Activated T-helper 9 cell treated with anti-CD3 and anti-CD28 coated beads, Interleukin-2, amount 50 U/mL, for 16 hours (primary cell): ENCODE results near the gene MYRIP.
"Not testable (repeated sequence)": the region's sequence is repeated elsewhere in the genome, so short reads cannot be mapped to it uniquely, and the experiment has no call there.

ENCODE experiments used
- DNase-seq: peaks from one replicate; pipeline ENCODE4 v3.0.0-alpha.2; 2020; ENCODE audit warnings: low read depth

MYRIP gene

GRCh38 chr3:39808467-39809180 is 785 bp upstream of the MYRIP start:
- DNase-seq: no peak

DNA sequence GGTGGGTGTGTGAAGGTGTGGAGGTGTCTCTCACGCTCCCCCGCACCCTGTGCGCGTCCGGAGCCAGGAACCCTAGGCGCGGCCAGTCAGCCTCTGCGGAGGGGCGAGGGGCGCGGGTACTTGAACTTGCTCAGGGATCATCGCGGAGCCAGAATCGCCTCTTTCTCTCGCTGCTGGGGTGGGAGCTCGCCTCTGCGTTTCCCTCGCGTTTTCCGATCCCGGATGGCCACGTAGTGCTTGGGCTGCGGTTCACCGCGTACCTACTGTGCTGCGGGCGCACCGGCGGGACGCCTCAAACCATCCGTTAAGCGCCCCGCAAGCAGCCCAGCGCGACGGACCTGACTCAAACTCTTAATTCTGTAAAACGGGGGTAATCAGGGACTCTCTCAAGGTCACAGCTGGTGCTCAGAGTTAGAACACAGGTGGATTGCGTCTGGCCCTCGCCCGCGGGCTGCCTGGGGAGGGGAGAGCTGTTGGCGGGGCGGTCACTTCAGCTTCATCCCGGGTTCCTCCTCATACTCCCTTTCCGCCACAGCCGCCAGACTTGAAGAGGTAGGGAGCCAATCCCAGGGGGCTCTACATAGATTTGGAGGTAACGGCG is 686 bp downstream of the MYRIP start:
- no peak for DNase-seq

DNA sequence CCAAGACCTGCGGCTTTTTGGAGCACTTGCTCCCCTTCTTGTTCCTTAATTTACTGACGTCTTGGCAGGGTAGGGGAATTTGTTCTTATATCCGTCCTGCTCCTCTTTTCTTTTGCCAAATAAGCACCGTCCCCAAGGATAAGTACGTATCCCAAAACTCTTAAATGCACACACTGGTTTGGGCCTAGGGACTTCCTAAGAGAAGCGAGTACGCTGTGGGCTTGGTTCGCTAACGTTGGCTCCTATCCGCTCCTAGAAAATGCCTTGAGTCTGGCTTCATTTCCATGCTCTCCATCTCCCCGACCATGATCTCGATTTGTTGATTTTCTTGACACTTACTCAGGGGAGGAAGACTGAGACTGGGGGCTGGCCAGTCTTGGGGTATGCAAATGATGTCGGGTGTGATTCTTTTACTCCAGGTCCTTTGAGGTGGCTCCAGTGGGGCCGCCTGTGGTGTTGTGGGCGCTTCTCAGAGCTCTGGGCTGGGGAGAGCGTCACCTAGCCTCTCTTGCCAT is 1.3 kb downstream of the MYRIP start:
- DNase-seq: no peak

GRCh38 chr3:39811561-39811960 is 2.2 kb downstream of the MYRIP start:
- DNase-seq: no peak

- no peak for DNase-seq
Measured at GRCh38 chr3:39812537-39812936, 3.1 kb downstream of the MYRIP start.

DNA sequence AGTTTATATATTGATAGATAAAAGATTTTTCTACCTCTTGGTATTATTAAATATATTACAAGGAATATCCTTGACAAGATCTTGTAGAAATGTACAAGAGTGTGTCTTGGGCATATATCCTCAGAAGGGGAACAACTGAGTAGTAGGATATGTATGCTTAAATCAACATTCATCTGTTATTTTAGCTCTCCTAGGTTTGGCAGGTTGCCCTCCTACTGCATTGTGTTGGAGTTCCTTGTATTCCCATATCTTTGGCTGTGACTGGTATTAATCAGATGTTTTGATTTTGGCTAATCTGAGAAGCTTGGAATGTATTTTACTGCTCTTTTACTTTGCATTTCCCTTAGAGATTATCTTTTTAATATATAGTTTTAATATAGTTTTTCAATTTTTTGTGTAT is 4.6 kb downstream of the MYRIP start:
- DNase-seq: no peak

GRCh38 chr3:39819899-39820298 is 10.5 kb downstream of the MYRIP start:
- DNase-seq: no peak

DNA sequence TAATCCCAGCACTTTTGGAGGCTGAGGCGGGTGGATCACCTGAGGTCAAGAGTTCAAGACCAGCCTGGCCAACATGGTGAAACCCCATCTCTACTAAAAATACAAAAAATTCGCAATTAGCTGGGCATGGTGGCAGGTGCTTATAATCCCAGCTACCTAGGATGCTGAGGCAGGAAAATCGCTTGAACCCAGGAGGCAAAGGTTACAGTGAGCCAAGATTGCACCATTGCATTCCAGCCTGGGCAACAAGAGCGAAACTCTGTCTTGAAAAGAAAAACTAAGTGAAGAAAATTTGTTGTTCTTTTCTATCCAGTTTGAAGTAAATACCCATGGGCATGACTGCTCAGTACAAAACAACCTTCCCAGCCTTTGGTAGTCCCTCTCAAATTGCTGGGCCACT is 24.4 kb downstream of the MYRIP start:
- not testable (repeated sequence) for DNase-seq

DNA sequence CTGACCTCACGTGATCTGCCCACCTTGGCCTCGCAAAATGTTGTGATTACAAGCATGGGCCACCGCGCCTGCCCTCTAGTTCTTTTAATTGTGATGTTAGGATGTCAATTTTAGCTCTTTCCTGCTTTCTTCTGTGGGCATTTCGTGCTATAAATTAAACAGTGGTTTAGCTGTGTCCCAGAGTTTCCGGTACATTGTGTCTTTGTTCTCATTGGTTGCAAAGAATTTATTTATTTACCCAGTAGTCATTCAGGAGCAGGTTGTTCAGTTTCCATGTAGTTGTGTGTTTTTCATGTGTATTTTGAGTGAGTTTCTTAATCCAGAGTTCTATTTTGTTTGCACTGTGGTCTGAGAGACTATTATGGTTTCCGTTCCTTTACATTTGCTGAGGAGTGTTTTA is 30.1 kb downstream of the MYRIP start:
- no peak for DNase-seq

DNA sequence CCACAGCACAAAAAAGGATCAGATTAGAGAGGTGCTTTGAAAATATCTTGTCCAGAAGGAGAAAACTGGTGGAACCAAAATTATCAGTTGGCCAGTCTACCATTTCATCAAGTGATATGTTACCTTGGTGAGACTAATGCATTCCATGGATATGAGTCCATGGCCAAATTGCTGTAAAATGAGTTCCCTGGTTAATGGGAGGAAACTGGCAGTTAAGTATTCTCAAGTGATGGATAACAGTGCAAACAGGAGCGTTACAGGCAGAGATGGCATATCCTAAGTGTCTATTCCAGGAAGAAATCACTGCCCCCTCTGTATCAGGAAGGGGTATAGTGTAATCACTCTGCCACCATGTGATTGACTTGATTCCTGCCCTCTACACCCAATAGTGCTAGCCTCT is 34.0 kb downstream of the MYRIP start:
- DNase-seq: no peak

GRCh38 chr3:39848365-39848764 is 39.0 kb downstream of the MYRIP start:
- DNase-seq: no peak

- no peak for DNase-seq
Measured at GRCh38 chr3:39849992-39850715, 40.7 kb downstream of the MYRIP start.

- no peak for DNase-seq
Measured at GRCh38 chr3:39850716-39851032, 41.3 kb downstream of the MYRIP start.

DNA sequence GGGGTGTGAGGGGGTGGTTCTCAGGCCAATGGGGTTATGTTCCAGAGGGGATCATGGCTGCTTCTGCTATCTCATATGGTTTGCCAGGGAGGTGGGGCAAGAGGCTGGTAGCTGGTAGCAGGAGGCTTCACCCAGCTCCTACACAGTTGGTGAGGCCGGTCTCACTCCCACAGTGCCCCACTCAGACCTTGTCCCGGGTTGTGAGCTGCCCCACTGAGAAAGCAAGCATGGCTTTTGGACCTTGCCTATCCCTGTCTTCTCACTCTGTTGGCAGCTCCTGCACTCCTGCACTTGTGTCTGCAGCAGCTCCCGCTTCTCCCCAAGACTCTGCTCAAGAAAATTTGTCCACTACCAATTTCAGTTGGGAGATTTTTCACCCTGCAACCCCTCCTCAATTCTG is 46.1 kb downstream of the MYRIP start:
- DNase-seq: no peak

- DNase-seq: no peak
Measured at GRCh38 chr3:39869890-39870289, 60.5 kb downstream of the MYRIP start.

DNA sequence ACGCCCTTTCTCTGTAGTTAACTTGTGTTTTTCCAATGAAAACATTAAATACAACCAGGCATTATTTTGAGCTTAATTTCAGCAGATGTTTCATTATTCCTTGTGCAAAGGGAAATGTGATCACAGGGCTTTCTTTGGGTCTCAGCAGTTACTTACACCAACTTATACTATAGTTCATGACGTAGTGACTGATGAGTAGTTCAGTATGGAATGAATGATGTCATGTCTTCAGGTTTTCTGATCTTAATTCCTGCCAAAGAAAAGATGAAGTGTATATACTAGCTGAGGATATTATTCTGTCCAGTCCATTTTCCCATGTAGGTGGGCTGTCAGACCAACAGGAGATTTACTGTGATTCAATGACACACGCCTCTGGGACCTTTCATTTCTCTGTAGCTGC is 61.3 kb downstream of the MYRIP start:
- DNase-seq: no peak

- DNase-seq: no peak
Measured at GRCh38 chr3:39879581-39879980, 70.2 kb downstream of the MYRIP start.

DNA sequence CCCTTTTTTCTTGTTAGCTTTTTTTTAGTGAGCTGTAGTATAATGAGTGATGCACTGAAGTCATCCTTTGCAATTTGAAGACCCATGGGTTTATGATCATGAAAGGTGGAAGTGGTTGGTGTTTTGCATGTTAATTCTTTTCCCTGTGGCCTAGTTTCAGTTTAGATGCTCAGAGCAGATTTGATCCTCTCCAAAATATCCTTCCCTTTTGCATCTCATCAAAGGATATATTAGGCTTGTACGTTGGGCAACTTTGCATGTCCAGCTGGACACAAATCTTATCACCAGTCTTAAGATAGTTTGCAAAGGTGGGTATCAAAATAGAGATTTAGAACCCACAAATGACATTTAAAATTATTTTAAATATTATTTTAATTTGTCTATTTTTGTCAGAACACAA is 72.7 kb downstream of the MYRIP start:
- DNase-seq: no peak

- DNase-seq: no peak
Measured at GRCh38 chr3:39892068-39892467, 82.7 kb downstream of the MYRIP start.

GRCh38 chr3:39896184-39896583 is 86.8 kb downstream of the MYRIP start:
- no peak for DNase-seq

DNA sequence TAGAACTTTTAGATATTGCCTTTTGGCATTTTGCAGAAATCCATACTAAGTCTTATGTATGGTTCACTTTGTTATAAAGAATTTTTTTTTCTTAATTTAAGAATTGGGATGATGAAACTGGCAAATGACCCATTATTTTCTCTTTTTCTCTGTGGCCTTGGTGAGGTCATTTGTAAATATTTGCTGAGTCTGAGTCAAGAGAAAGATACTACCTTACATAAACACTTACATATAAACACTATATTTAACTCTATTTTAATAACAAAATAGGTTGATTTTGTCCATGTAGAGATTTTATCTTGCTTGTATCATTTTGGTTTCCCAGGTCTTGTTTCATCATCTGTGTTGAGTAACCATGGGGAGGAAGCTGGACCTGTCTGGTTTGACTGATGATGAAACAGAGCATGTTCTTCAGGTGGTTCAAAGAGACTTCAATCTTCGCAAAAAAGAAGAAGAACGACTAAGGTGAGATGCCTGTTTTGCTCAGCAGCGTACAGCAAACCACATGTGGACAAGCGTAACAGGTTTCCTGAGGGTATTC is 91.1 kb downstream of the MYRIP start:
- no peak for DNase-seq

GRCh38 chr3:39903253-39903652 is 93.8 kb downstream of the MYRIP start:
- DNase-seq: no peak

DNA sequence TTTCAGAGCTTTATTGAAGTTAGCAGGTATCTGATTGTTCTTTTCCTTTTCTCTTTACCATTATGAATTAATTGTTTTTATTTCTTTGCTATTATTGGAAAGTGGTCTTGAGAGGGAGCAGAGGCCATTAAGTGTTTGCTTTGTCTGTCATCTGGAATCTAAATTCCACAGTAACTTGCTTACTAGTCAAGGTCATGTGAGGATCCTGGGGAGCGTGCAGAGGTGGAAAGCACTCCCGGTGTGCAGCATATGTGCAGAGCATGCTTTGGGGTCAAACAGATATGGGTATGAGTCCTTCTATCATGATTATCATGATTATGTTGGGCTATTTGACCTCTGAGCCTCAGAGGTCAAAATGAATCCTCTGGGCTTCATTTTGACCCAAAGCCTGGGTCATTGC is 96.4 kb downstream of the MYRIP start:
- no peak for DNase-seq
